Measurements from ENCODE around the gene AHR. TPM values are rescaled to one million over a fixed set of nuclear protein-coding genes. Genes with fewer than 3 reads are reported as not detected.

The AHR gene
- total RNA-seq, 1 experiment from 2014 or later: 39.0 TPM

GRCh38 chr7:17256375-17256774 lies 42.1 kb upstream of the AHR start:
- H3K27me3 ChIP-seq (replicated peaks; ENCODE audit: control insufficient read depth, insufficient read depth, low read length): no peaks in the 10 kb centered on the region
- Mint-ChIP-seq H3K27me3 (ENCODE audit: insufficient read depth, unreplicated experiment) (no peaks in the 10 kb centered on the region), H3K36me3 (ENCODE audit: insufficient read depth, unreplicated experiment) (no peaks in the 10 kb centered on the region), H3K27ac (ENCODE audit: unreplicated experiment) (no peak overlapping the region), H3K4me3 (ENCODE audit: unreplicated experiment) (no peak overlapping the region), H3K4me1 (ENCODE audit: low read depth, unreplicated experiment) (no peaks in the 10 kb centered on the region), H3K9me3 (ENCODE audit: unreplicated experiment) (peaks cover 5% of the 10 kb centered on the region)
- intact Hi-C loops (cut with micrococcal nuclease; ENCODE audit: unreplicated experiment): no loop called here
- ChIA-PET POLR2A (no interaction called here), CTCF (no interaction called here)
- no peaks in the 10 kb centered on the region for H3K36me3 ChIP-seq (ENCODE audit: control insufficient read depth, insufficient read depth, low read length)
- H3K4me1 ChIP-seq: 0 out of 2 replicates have a peak, but pooled peaks cover 4% of the 10 kb centered on the region
- H3K4me3 ChIP-seq (ENCODE audit: low read depth, low read length): no peak overlapping the region
- DNase-seq: no peak
- H3K9me3 ChIP-seq: peaks cover 6% of the 10 kb centered on the region; the same call in 1 of the 2 replicates
- no TSS peak for BruUV-seq (replicated peaks)
- no peak for TF ChIP-seq CTCF (IDR thresholded peaks at IDR 0.05; ENCODE audit: insufficient read depth in 1 of 2, low read depth in 1 of 2, low read length in 1 of 2, severe bottlenecking in 1 of 2, unreplicated experiment in 1 of 2)

- intact Hi-C loops (cut with micrococcal nuclease; ENCODE audit: unreplicated experiment): no loop called here
- no peaks in the 10 kb centered on the region for H3K4me1 ChIP-seq
- Mint-ChIP-seq H3K27ac (ENCODE audit: unreplicated experiment) (no peak overlapping the region), H3K36me3 (ENCODE audit: insufficient read depth, unreplicated experiment) (no peaks in the 10 kb centered on the region), H3K9me3 (ENCODE audit: unreplicated experiment) (peaks cover 35% of the 10 kb centered on the region), H3K4me1 (ENCODE audit: low read depth, unreplicated experiment) (no peaks in the 10 kb centered on the region), H3K27me3 (ENCODE audit: insufficient read depth, unreplicated experiment) (no peaks in the 10 kb centered on the region), H3K4me3 (ENCODE audit: unreplicated experiment) (no peak overlapping the region)
- ChIA-PET CTCF (no interaction called here), POLR2A (no interaction called here)
- H3K9me3 ChIP-seq: peaks cover 36% of the 10 kb centered on the region
- H3K27me3 ChIP-seq (replicated peaks; ENCODE audit: control insufficient read depth, insufficient read depth, low read length): no peaks in the 10 kb centered on the region
- H3K4me3 ChIP-seq (ENCODE audit: low read depth, low read length): no peak overlapping the region
- BruUV-seq (replicated peaks): no TSS peak
- H3K36me3 ChIP-seq (ENCODE audit: control insufficient read depth, insufficient read depth, low read length): no peaks in the 10 kb centered on the region; the same call in 1 of the 2 replicates
- DNase-seq: no peak
- TF ChIP-seq CTCF (IDR thresholded peaks at IDR 0.05; ENCODE audit: insufficient read depth in 1 of 2, low read depth in 1 of 2, low read length in 1 of 2, severe bottlenecking in 1 of 2, unreplicated experiment in 1 of 2): no peak
Observed at GRCh38 chr7:17266565-17266964, 31.9 kb upstream of the AHR start.

GRCh38 chr7:17269341-17270221 lies 28.9 kb upstream of the AHR start:
- Mint-ChIP-seq H3K36me3 (ENCODE audit: insufficient read depth, unreplicated experiment) (no peaks in the 10 kb centered on the region), H3K4me1 (ENCODE audit: low read depth, unreplicated experiment) (no peaks in the 10 kb centered on the region), H3K27ac (ENCODE audit: unreplicated experiment) (no peak overlapping the region), H3K27me3 (ENCODE audit: insufficient read depth, unreplicated experiment) (no peaks in the 10 kb centered on the region), H3K4me3 (ENCODE audit: unreplicated experiment) (no peak overlapping the region), H3K9me3 (ENCODE audit: unreplicated experiment) (peaks cover 35% of the 10 kb centered on the region)
- no peaks in the 10 kb centered on the region for H3K4me1 ChIP-seq
- H3K9me3 ChIP-seq: peaks cover 41% of the 10 kb centered on the region
- no peaks in the 10 kb centered on the region for H3K27me3 ChIP-seq (replicated peaks; ENCODE audit: control insufficient read depth, insufficient read depth, low read length)
- TF ChIP-seq CTCF (IDR thresholded peaks at IDR 0.05; ENCODE audit: insufficient read depth in 1 of 2, low read depth in 1 of 2, low read length in 1 of 2, severe bottlenecking in 1 of 2, unreplicated experiment in 1 of 2): no peak
- H3K4me3 ChIP-seq (ENCODE audit: low read depth, low read length): no peak overlapping the region
- ChIA-PET POLR2A (no interaction called here), CTCF (no interaction called here)
- no TSS peak for BruUV-seq (replicated peaks)
- no peak for DNase-seq
- intact Hi-C loops (cut with micrococcal nuclease; ENCODE audit: unreplicated experiment): no loop called here
- H3K36me3 ChIP-seq (ENCODE audit: control insufficient read depth, insufficient read depth, low read length): no peaks in the 10 kb centered on the region; the same call in 1 of the 2 replicates

Data from Caco-2 (cell line).